ENCODE data around the gene TTC28.

Gene TTC28

GRCh38 chr22:28044546-28045173 lies 635.0 kb downstream of the TTC28 start:
- H3K27me3 Mint-ChIP-seq (ENCODE audit: low read depth), result no peaks in the 10 kb centered on the region

GRCh38 chr22:28043266-28043665 lies 636.4 kb downstream of the TTC28 start:
- Mint-ChIP-seq H3K27me3 (ENCODE audit: low read depth) (no peaks in the 10 kb centered on the region), H3K9me3 (peaks cover 20% of the 10 kb centered on the region), H3K4me1 (no peaks in the 10 kb centered on the region), H3K36me3 (ENCODE audit: low read depth) (peaks cover 30% of the 10 kb centered on the region), H3K27ac (no peak overlapping the region), H3K4me3 (no peak overlapping the region)
- TF ChIP-seq CTCF (IDR thresholded peaks at IDR 0.05; ENCODE audit: unreplicated experiment in 3 of 3), result no peak

More at GRCh38 chr22:28044546-28045173, 635.0 kb downstream of the TTC28 start:
- Mint-ChIP-seq H3K27ac (no peak overlapping the region), H3K4me3 (no peak overlapping the region), H3K4me1 (no peaks in the 10 kb centered on the region), H3K9me3 (peaks cover 18% of the 10 kb centered on the region), H3K36me3 (ENCODE audit: low read depth) (peaks cover 27% of the 10 kb centered on the region)
- no peak for TF ChIP-seq CTCF (IDR thresholded peaks at IDR 0.05; ENCODE audit: unreplicated experiment in 3 of 3)

GRCh38 chr22:28034760-28035401 lies 644.8 kb downstream of the TTC28 start:
- H3K27ac Mint-ChIP-seq, result peak overlapping the region; percentile 67 to 88 (median 84)
- no peaks in the 10 kb centered on the region for H3K27me3 Mint-ChIP-seq (ENCODE audit: low read depth)
- peaks cover 51% of the 10 kb centered on the region for H3K4me1 Mint-ChIP-seq
- H3K9me3 Mint-ChIP-seq, result peaks cover 13% of the 10 kb centered on the region
- H3K36me3 Mint-ChIP-seq (ENCODE audit: low read depth), result peaks cover 19% of the 10 kb centered on the region
- TF ChIP-seq CTCF (IDR thresholded peaks at IDR 0.05; ENCODE audit: unreplicated experiment in 3 of 3), result no peak
- peak overlapping the region in 2 of 3 experiments; percentile 21 to 38 for H3K4me3 Mint-ChIP-seq

DNA sequence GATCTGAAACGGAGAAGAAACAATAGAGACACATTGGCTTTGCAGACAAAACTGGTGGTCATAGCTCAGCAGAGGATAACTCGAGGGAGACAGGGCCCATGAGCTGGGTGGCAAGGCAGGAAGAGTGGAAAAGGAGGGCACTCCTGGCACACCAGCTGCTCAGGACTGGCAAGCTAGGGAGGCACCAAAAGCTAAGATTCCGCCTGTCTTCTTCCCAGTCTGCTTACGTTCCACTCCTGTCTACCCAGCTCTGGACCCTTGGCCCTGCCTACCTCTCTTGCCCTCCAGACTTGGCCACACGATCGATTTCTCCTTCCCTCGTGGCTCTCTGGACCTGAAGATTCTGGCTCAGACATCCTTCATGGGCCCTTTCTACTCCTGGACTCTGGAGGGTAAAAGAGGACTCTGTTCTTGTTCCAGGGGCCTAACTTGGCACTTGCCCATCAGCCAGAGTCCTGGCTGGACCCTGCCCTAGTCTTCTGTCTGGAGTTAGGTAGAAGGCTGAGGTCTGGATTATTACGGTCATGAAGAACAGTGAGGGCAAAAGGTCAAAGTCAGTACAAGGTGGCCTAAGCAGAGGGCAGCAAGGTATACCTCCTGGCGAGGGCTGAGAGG lies 645.4 kb downstream of the TTC28 start:
- Mint-ChIP-seq H3K27me3 (ENCODE audit: low read depth) (no peaks in the 10 kb centered on the region), H3K36me3 (ENCODE audit: low read depth) (peaks cover 14% of the 10 kb centered on the region)
- no peak for TF ChIP-seq CTCF (IDR thresholded peaks at IDR 0.05; ENCODE audit: unreplicated experiment in 3 of 3)

GRCh38 chr22:28032861-28033260 lies 646.8 kb downstream of the TTC28 start:
- peaks cover 6% of the 10 kb centered on the region for H3K9me3 Mint-ChIP-seq
- no peak for TF ChIP-seq CTCF (IDR thresholded peaks at IDR 0.05; ENCODE audit: unreplicated experiment in 3 of 3)
- no peak overlapping the region for H3K4me3 Mint-ChIP-seq
- H3K27me3 Mint-ChIP-seq (ENCODE audit: low read depth), result no peaks in the 10 kb centered on the region
- H3K36me3 Mint-ChIP-seq (ENCODE audit: low read depth), result peaks cover 12% of the 10 kb centered on the region
- peaks cover 69% of the 10 kb centered on the region for H3K4me1 Mint-ChIP-seq
- H3K27ac Mint-ChIP-seq, result peak overlapping the region; percentile 3 to 29 (median 8)

More for the DNA sequence above, 645.4 kb downstream of the TTC28 start:
- Mint-ChIP-seq H3K9me3 (peaks cover 8% of the 10 kb centered on the region), H3K27ac (peak overlapping the region; percentile 67 to 88 (median 84)), H3K4me1 (peaks cover 56% of the 10 kb centered on the region), H3K4me3 (peak overlapping the region in 1 of 3 experiments; percentile 1)

Data from nephron (organoid).